K562 (cell line): ENCODE measurements around the gene ZNF709. TPM values are rescaled to one million over a fixed set of nuclear protein-coding genes. Genes with fewer than 3 reads are reported as not detected.

Experiments used
- ATAC-seq: fragments of 200-7000 bp; cut with Tn5 transposase; 3 replicates; pipeline ENCODE4 v1.9.1; 2020; ENCODE audit warnings: moderate library complexity
- BruUV-seq: library from RNA; stranded (reverse); fragments of 400-500 nt; replicated peaks from 2 replicates; lab custom pipeline; 2021; lab: Mats Ljungman, UMichigan
- CTCF ChIA-PET: fragments of 300-600 bp; formaldehyde crosslinking; extraction: SDS; loops from one replicate; lab custom pipeline; 2021; ENCODE audit warnings: low intra/inter-chr PET ratio; lab: Yijun Ruan, JAX
- POLR2A ChIA-PET: fragments of 300-600, 350-650 bp; sonication (Branson Sonifier 250); formaldehyde crosslinking; extraction: SDS; loops from one replicate; lab custom pipeline; 2021; ENCODE audit warnings: antibody characterized with exemption, inconsistent platforms; lab: Yijun Ruan, JAX
- DNase-seq, 4 experiments: peaks; one replicate each; pipeline versions ENCODE4 v3.0.0 to v3.0.0-alpha.2; 2011 to 2018; ENCODE audit warnings: low spot score in 3 of 4, mixed read lengths in 3 of 4; ENCODE audit errors: extremely low read depth in 1 of 4
- FAIRE-seq: peaks from 2 replicates; lab custom pipeline; 2011; peaks lifted over from hg19 to GRCh38; lab: Jason Lieb, UNC
- H2AFZ ChIP-seq: 2 replicates; pipeline ENCODE4 v1.6.0; 2011; ENCODE audit warnings: low read depth, low read length, control low read depth, inconsistent platforms
- H3K27ac ChIP-seq: fragments of 200-600 bp; 3 replicates; pipeline ENCODE4 v1.8.0; 2011; ENCODE audit warnings: low read depth, mild to moderate bottlenecking, control low read depth, inconsistent platforms, low read length, moderate library complexity, mixed read lengths; ENCODE audit errors: extremely low read depth
- H3K27me3 ChIP-seq, 2 experiments: fragments of 300-600 bp in 1 of 2; 2 replicates in 1 of 2; 3 replicates in 1 of 2; pipeline versions ENCODE4 v1.6.0 to v1.8.0; 2011; ENCODE audit warnings: inconsistent platforms in 2 of 2, low read length in 2 of 2, mild to moderate bottlenecking in 1 of 2, mixed read lengths in 1 of 2, moderate library complexity in 1 of 2; ENCODE audit not compliant: control insufficient read depth in 2 of 2, insufficient read depth in 2 of 2
- H3K36me3 ChIP-seq: fragments of 300-600 bp; 3 replicates; pipeline ENCODE4 v1.8.0; 2011; ENCODE audit warnings: mild to moderate bottlenecking, low read length, inconsistent platforms; ENCODE audit not compliant: control insufficient read depth, insufficient read depth
- H3K4me1 ChIP-seq, 2 experiments: fragments of 200-600 bp in 1 of 2; replicated peaks in 1 of 2; 2 replicates in 1 of 2; 3 replicates in 1 of 2; pipeline versions ENCODE4 v1.5.1 to v1.8.0; 2011; ENCODE audit warnings: inconsistent platforms in 2 of 2, low read length in 2 of 2, mild to moderate bottlenecking in 1 of 2, mixed read lengths in 1 of 2, moderate library complexity in 1 of 2; ENCODE audit not compliant: control insufficient read depth in 2 of 2, insufficient read depth in 2 of 2
- H3K4me2 ChIP-seq: 2 replicates; pipeline ENCODE4 v1.6.1; 2011; ENCODE audit warnings: low read length, control low read depth, inconsistent platforms, mixed read lengths; ENCODE audit not compliant: insufficient read depth
- H3K4me3 ChIP-seq: fragments of 200-600 bp; sonication (generic), shearing (Covaris generic); 2 replicates; pipeline ENCODE4 v1.5.1; 2016; ENCODE audit warnings: control low read depth, inconsistent platforms
- H3K79me2 ChIP-seq: fragments of 200-600 bp; 3 replicates; pipeline ENCODE4 v1.8.0; 2011; ENCODE audit warnings: low read length, inconsistent platforms; ENCODE audit not compliant: control insufficient read depth, insufficient read depth
- H3K9ac ChIP-seq, 2 experiments: 2 replicates each; pipeline versions ENCODE4 v1.6.0 to v1.6.1; 2011; ENCODE audit warnings: low read depth in 2 of 2, low read length in 2 of 2, control low read depth in 1 of 2, inconsistent platforms in 1 of 2, mild to moderate bottlenecking in 1 of 2, mixed read lengths in 1 of 2; ENCODE audit not compliant: insufficient read depth in 1 of 2
- H3K9me1 ChIP-seq: one replicate; pipeline ENCODE4 v1.6.0; 2011; ENCODE audit warnings: inconsistent platforms, mild to moderate bottlenecking, low read length, moderate library complexity; ENCODE audit not compliant: control insufficient read depth, insufficient read depth
- H3K9me3 ChIP-seq: replicated peaks from 2 replicates; pipeline ENCODE4 v1.5.1; 2011; ENCODE audit warnings: low read depth, low read length, inconsistent platforms; ENCODE audit not compliant: control insufficient read depth, insufficient read depth
- H4K20me1 ChIP-seq: replicated peaks from 2 replicates; pipeline ENCODE4 v1.6.1; 2011; ENCODE audit warnings: low read length, inconsistent platforms, mixed read lengths; ENCODE audit not compliant: control insufficient read depth, insufficient read depth
- CBX3 ChIP-seq, 2 experiments: IDR thresholded peaks; 1 replicate in 1 of 2; 2 replicates in 1 of 2; pipeline ENCODE4 v1.6.1; 2012; ENCODE audit warnings: inconsistent platforms in 2 of 2, low read length in 2 of 2, borderline replicate concordance in 1 of 2, control low read depth in 1 of 2
- CBX5 ChIP-seq: IDR thresholded peaks from 2 replicates; pipeline ENCODE4 v1.6.1; 2014; ENCODE audit warnings: low read depth, borderline replicate concordance
- HDGF ChIP-seq: fragments of 450-650 bp; IDR thresholded peaks from 2 replicates; pipeline ENCODE4 v1.6.1; 2016
- TRIM28 ChIP-seq: fragments of 450-650 bp; IDR thresholded peaks from 2 replicates; pipeline ENCODE4 v1.6.1; 2017
- XRCC3 ChIP-seq: fragments of 450-650 bp; IDR thresholded peaks from 2 replicates; pipeline ENCODE4 v1.6.1; 2017; ENCODE audit warnings: mild to moderate bottlenecking, moderate library complexity
- ZNF280A ChIP-seq: fragments of 450-650 bp; IDR thresholded peaks from 2 replicates; pipeline ENCODE4 v1.6.1; 2018; ENCODE audit warnings: mild to moderate bottlenecking, low read depth; ENCODE audit not compliant: partially characterized antibody
- ZNF445 ChIP-seq: fragments of 250-450 bp; sonication (Bioruptor Pico); IDR thresholded peaks from 2 replicates; pipeline ENCODE4 v1.4.0; 2020; ENCODE audit warnings: low read depth, mild to moderate bottlenecking, moderate library complexity
- ZNF717 ChIP-seq: fragments of 250-450 bp; sonication (Bioruptor Pico); IDR thresholded peaks from 2 replicates; pipeline ENCODE4 v1.5.0; 2021
- ZNF75A ChIP-seq: fragments of 450-650 bp; formaldehyde crosslinking; IDR thresholded peaks from 2 replicates; pipeline ENCODE4 v1.4.0; 2020; ENCODE audit warnings: mild to moderate bottlenecking
- WGBS: fragments of 100-300 bp; shearing (Covaris generic); methylation state at CpG from one replicate; pipeline ENCODE4 v1.1.6; 2016; ENCODE audit warnings: low coverage, mixed read lengths; ENCODE audit not compliant: insufficient coverage; ENCODE audit errors: missing lambda C conversion rate; 5-methylcytosine and 5-hydroxymethylcytosine counted together
- in situ Hi-C: fragments of 300-500 bp; cut with MboI; formaldehyde crosslinking; loops from 4 replicates; pipeline ENCODE4 v1.15.0; 2018; ENCODE audit warnings: inconsistent platforms, mixed read lengths
- intact Hi-C: fragments of 100-400 bp; cut with micrococcal nuclease; formaldehyde crosslinking; loops from 2 replicates; pipeline ENCODE4 v1.14.2; 2022
- polyA plus RNA-seq, 8 experiments: library from polyadenylated mRNA; depleted of rRNA in 4 of 8; stranded (reverse) in 5 of 8; unstranded in 3 of 8; fragments of >200 nt; fragmentation: Nextera tagmentation in 2 of 8; fragmentation: Illumina TruSeq in 1 of 8; extraction: Ambion mirVana in 2 of 8; extraction: Trizol in 1 of 8; gene quantifications; 2 replicates each; pipeline versions ENCODE4 v1.2.1 to v1.2.3, GENCODE V29; 2011 to 2014; ENCODE audit warnings: inconsistent platforms in 1 of 8, missing spikeins in 1 of 8
- total RNA-seq, 7 experiments: library from RNA; depleted of rRNA in 6 of 7; stranded (reverse); fragments of >200 nt in 6 of 7; fragmentation: Illumina TruSeq in 2 of 7; extraction: Trizol in 2 of 7; gene quantifications; 2 replicates each; pipeline versions ENCODE4 v1.2.1 to v1.2.3, GENCODE V29; 2011 to 2021; ENCODE audit warnings: low replicate concordance in 1 of 7

The ZNF709 gene
- total and polyA plus RNA-seq, 9 of the 15 experiments (the other 6 are each of a cell fraction or from before 2014, with no cell fraction given): 0.07 to 0.69 (median 0.18) TPM

- 85% methylated on average over 4 of the region's 4 CpGs for WGBS
- DNase-seq (no peak), FAIRE-seq (no peak), ATAC-seq (no peak)
- no peaks in the 10 kb centered on the region for H3K27me3 ChIP-seq
- peaks cover 52% of the 10 kb centered on the region for H3K36me3 ChIP-seq
- BruUV-seq: no TSS peak
- H3K4me1 ChIP-seq: no peaks in the 10 kb centered on the region
- peaks cover 72% of the 10 kb centered on the region for H3K9me3 ChIP-seq
- H3K4me3 ChIP-seq: no peak overlapping the region
- CTCF ChIA-PET: interaction anchor here (0.7 kb wide), 1 partner anchor 196 kb away, joined by 3 read pairs; no protein-coding TSS in a partner anchor
- no peaks in the 10 kb centered on the region for H3K9me1 ChIP-seq
- in situ Hi-C loops: no loop called here
- intact Hi-C loops: no loop called here
- H4K20me1 ChIP-seq: no peaks in the 10 kb centered on the region
- POLR2A ChIA-PET: no interaction called here
- no peak overlapping the region for H3K4me2 ChIP-seq
- no peak overlapping the region for H3K27ac ChIP-seq
- no peak overlapping the region for H3K9ac ChIP-seq
- TF ChIP-seq CBX5 (0 out of 2 replicates have a peak, but pooled peaks have one; percentile 28), TRIM28 (peak; percentile 69), ZNF75A (CRISPR knock-in tag) (peak; percentile 90), XRCC3 (peak; percentile 62; the same call in 1 of the 2 replicates), ZNF717 (CRISPR knock-in tag) (no peak), CBX3 (IDR thresholded peaks at IDR 0.05; ENCODE audit: borderline replicate concordance in 1 of 2, low read length in 2 of 2) (peak; percentile 23 to 48; a peak in 2 of 3 replicates), ZNF445 (CRISPR knock-in tag) (0 out of 2 replicates have a peak, but pooled peaks have one; percentile 18), ZNF280A (peak; percentile 67), HDGF (no peak)
- H2AFZ ChIP-seq: no peak overlapping the region
- peaks cover 10% of the 10 kb centered on the region; the same call in 1 of the 3 replicates for H3K79me2 ChIP-seq
Measured at GRCh38 chr19:12526542-12526941, 41.9 kb upstream of the ZNF709 start.
